Neuron (in vitro differentiated cells): ENCODE results near the gene PEX3.

Experiments used
- H2AFZ ChIP-seq: one replicate; pipeline ENCODE4 v1.6.1; 2013; ENCODE audit warnings: low read depth, mild to moderate bottlenecking, inconsistent platforms, low read length, moderate library complexity
- H3K27me3 ChIP-seq: one replicate; pipeline ENCODE4 v1.6.1; 2013; ENCODE audit warnings: low read length; ENCODE audit not compliant: insufficient read depth
- H3K36me3 ChIP-seq: one replicate; pipeline ENCODE4 v1.6.1; 2013; ENCODE audit warnings: low read length; ENCODE audit not compliant: insufficient read depth
- H3K4me1 ChIP-seq: one replicate; pipeline ENCODE4 v1.6.1; 2013; ENCODE audit warnings: low read length; ENCODE audit not compliant: insufficient read depth
- H3K4me3 ChIP-seq: 2 replicates; pipeline ENCODE4 v1.5.1; 2013; ENCODE audit warnings: mild to moderate bottlenecking, low read length, moderate library complexity
- H3K9me3 ChIP-seq: one replicate; pipeline ENCODE4 v1.6.1; 2013; ENCODE audit warnings: low read length

The PEX3 gene

DNA sequence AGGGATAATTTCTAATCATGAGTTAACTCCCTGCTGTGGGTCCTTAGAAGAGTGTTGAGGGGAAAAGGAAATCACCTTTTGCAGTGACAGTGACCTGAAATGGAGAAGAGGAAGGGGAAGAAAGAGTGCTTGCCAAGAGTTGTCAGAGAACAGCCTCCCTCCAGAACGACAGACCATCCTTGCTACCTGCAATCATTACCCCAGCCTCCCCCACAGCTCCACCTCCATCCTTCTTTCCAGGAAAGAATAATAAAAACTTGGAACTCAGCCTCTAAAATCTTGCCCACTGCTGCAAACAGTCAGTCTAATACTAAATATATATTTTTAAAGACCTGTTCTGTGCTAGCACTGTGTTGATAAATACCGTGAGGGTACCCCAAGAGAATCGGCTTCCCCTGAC lies 89.6 kb downstream of the PEX3 start:
- Histone ChIP-seq H3K36me3 (no peaks in the 10 kb centered on the region), H2AFZ (no peak overlapping the region), H3K4me1 (peaks cover 18% of the 10 kb centered on the region), H3K9me3 (no peaks in the 10 kb centered on the region), H3K27me3 (no peaks in the 10 kb centered on the region), H3K4me3 (no peak overlapping the region)
